T-helper 2 cell treated with Interferon-gamma antibody and Interleukin-4, amounts not matched to agents 100 ng/mL and 5 ng/mL, for 36 hours (primary cell): ENCODE data around the gene GAPDHS. TPM values are rescaled to one million over a fixed set of nuclear protein-coding genes. Genes with fewer than 3 reads are reported as not detected.

Experiments
- intact Hi-C: fragments of 100-400 bp; cut with micrococcal nuclease; formaldehyde crosslinking; loops from one replicate; pipeline ENCODE4 v1.15.1; 2023
- total RNA-seq: library from RNA; stranded (reverse); gene quantifications from 2 replicates; pipeline ENCODE4 v1.2.3, GENCODE V29; 2022

Gene GAPDHS
- total RNA-seq, 1 donor from 2014 or later: not detected

DNA sequence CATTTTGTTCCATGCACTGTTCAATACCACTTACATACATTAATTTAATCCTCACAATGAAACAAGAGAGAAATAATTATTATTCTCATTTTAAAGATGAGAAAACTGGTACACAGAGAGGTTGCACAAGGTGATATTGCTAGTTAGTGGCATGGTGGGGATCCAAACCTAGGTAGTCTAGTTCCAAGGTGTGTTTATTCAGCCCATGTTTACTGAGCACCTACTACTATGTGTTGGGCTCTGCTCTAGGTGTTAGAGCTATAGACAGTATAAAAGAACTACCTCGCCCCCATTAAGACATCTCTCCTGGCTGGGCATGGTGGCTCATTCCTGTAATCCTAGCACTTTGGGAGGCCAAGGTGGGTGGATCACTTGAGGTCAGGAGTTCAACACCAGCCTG lies 49.5 kb downstream of the GAPDHS start:
- intact Hi-C loops: no loop called here

- intact Hi-C loops: no loop called here
Measured at GRCh38 chr19:35585848-35586247, 52.6 kb downstream of the GAPDHS start, which contains the start of gene PMIS2. Gene PMIS2, plus strand, starts transcription at chr19:35586173. Its CDS starts 87 bp downstream, at chr19:35586260.

DNA sequence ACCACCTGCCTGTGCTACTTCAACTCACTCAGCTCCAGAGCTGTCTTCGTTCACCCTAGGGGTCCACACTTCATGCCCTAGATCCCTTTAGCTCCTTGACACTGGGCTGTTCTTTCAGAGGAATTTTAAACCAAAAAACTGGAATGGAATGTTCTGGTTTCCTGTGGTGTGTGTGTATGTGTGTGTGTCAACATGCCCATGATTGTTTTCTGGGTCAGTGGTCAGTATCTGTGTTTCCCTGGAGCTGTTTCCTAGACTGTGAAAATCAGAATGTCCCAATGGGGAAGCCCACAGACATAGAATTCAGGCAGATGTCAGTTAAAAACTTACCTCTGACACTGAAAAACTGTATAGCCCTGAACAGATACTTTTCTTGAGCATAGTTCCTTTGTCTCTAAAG lies 54.1 kb downstream of the GAPDHS start:
- intact Hi-C loops: no loop called here

GRCh38 chr19:35590875-35591274 lies 57.6 kb downstream of the GAPDHS start:
- intact Hi-C loops: no loop called here

- intact Hi-C loops: loop anchor here (1.0 kb wide), 2 partner anchors 43 to 82 kb away; no protein-coding TSS in a partner anchor
Measured at GRCh38 chr19:35592226-35592625, 59.0 kb downstream of the GAPDHS start.

Other genes with a start within 250 kb of the GAPDHS start
- gene MAG, start 241.3 kb upstream of the GAPDHS start, total RNA-seq: 0.09 and 0.36 TPM in 2 replicates
- 0.20 and 0.70 TPM in 2 replicates for gene CD22, start 204.3 kb upstream of the GAPDHS start, total RNA-seq
- gene FFAR1, start 185.6 kb upstream of the GAPDHS start, total RNA-seq: not detected in 2 replicates
- gene FFAR3, start 175.0 kb upstream of the GAPDHS start, total RNA-seq: 0.16 TPM in 1 of 2 replicates, not detected in the other
- not detected in 2 replicates for gene GPR42, start 162.4 kb upstream of the GAPDHS start, total RNA-seq
- gene FFAR2, start 85.2 kb upstream of the GAPDHS start, total RNA-seq: not detected in 2 replicates
- not detected in 2 replicates for gene KRTDAP, start 43.0 kb upstream of the GAPDHS start, total RNA-seq
- gene DMKN, start 19.8 kb upstream of the GAPDHS start, total RNA-seq: not detected in 2 replicates
- not detected in 2 replicates for gene SBSN, start 5.1 kb upstream of the GAPDHS start, total RNA-seq
- gene TMEM147, start 12.2 kb downstream of the GAPDHS start, total RNA-seq: 54.8 and 58.6 TPM in 2 replicates
- gene ATP4A, start 30.2 kb downstream of the GAPDHS start, total RNA-seq: not detected in 2 replicates
- not detected in 2 replicates for gene PMIS2, start 52.7 kb downstream of the GAPDHS start, total RNA-seq
- gene HAUS5, start 79.3 kb downstream of the GAPDHS start, total RNA-seq: 41.6 and 47.4 TPM in 2 replicates
- 96.5 and 109 TPM in 2 replicates for gene RBM42, start 95.6 kb downstream of the GAPDHS start, total RNA-seq
- gene ETV2, start 108.3 kb downstream of the GAPDHS start, total RNA-seq: 0.80 and 1.3 TPM in 2 replicates
- 489 and 495 TPM in 2 replicates for gene COX6B1, start 114.9 kb downstream of the GAPDHS start, total RNA-seq
- gene UPK1A, start 133.1 kb downstream of the GAPDHS start, total RNA-seq: 0.48 and 0.50 TPM in 2 replicates
- 55.9 and 57.1 TPM in 2 replicates for gene ZBTB32, start 171.1 kb downstream of the GAPDHS start, total RNA-seq
- 60.0 and 62.6 TPM in 2 replicates for gene KMT2B, start 184.5 kb downstream of the GAPDHS start, total RNA-seq
- gene IGFLR1, start 209.0 kb downstream of the GAPDHS start, total RNA-seq: 31.2 and 35.2 TPM in 2 replicates
- gene U2AF1L4, start 212.0 kb downstream of the GAPDHS start, total RNA-seq: 24.0 and 24.5 TPM in 2 replicates
- 42.0 and 45.5 TPM in 2 replicates for gene PSENEN, start 212.2 kb downstream of the GAPDHS start, total RNA-seq
- 10.8 and 15.2 TPM in 2 replicates for gene LIN37, start 215.1 kb downstream of the GAPDHS start, total RNA-seq
- not detected in 2 replicates for gene HSPB6, start 223.6 kb downstream of the GAPDHS start, total RNA-seq
- 50.4 and 51.1 TPM in 2 replicates for gene PROSER3, start 224.7 kb downstream of the GAPDHS start, total RNA-seq
- gene ARHGAP33, start 242.1 kb downstream of the GAPDHS start, total RNA-seq: 67.1 and 72.6 TPM in 2 replicates